ENCODE results near the gene SLC17A7. TPM values are rescaled to one million over a fixed set of nuclear protein-coding genes. Genes with fewer than 3 reads are reported as not detected.

SLC17A7 gene
- total and polyA plus RNA-seq, 2 of the 8 experiments (the other 6 are each of a cell fraction or from before 2014, with no cell fraction given) = 2.7 to 3.0 TPM

- TF ChIP-seq, protein P1, sequence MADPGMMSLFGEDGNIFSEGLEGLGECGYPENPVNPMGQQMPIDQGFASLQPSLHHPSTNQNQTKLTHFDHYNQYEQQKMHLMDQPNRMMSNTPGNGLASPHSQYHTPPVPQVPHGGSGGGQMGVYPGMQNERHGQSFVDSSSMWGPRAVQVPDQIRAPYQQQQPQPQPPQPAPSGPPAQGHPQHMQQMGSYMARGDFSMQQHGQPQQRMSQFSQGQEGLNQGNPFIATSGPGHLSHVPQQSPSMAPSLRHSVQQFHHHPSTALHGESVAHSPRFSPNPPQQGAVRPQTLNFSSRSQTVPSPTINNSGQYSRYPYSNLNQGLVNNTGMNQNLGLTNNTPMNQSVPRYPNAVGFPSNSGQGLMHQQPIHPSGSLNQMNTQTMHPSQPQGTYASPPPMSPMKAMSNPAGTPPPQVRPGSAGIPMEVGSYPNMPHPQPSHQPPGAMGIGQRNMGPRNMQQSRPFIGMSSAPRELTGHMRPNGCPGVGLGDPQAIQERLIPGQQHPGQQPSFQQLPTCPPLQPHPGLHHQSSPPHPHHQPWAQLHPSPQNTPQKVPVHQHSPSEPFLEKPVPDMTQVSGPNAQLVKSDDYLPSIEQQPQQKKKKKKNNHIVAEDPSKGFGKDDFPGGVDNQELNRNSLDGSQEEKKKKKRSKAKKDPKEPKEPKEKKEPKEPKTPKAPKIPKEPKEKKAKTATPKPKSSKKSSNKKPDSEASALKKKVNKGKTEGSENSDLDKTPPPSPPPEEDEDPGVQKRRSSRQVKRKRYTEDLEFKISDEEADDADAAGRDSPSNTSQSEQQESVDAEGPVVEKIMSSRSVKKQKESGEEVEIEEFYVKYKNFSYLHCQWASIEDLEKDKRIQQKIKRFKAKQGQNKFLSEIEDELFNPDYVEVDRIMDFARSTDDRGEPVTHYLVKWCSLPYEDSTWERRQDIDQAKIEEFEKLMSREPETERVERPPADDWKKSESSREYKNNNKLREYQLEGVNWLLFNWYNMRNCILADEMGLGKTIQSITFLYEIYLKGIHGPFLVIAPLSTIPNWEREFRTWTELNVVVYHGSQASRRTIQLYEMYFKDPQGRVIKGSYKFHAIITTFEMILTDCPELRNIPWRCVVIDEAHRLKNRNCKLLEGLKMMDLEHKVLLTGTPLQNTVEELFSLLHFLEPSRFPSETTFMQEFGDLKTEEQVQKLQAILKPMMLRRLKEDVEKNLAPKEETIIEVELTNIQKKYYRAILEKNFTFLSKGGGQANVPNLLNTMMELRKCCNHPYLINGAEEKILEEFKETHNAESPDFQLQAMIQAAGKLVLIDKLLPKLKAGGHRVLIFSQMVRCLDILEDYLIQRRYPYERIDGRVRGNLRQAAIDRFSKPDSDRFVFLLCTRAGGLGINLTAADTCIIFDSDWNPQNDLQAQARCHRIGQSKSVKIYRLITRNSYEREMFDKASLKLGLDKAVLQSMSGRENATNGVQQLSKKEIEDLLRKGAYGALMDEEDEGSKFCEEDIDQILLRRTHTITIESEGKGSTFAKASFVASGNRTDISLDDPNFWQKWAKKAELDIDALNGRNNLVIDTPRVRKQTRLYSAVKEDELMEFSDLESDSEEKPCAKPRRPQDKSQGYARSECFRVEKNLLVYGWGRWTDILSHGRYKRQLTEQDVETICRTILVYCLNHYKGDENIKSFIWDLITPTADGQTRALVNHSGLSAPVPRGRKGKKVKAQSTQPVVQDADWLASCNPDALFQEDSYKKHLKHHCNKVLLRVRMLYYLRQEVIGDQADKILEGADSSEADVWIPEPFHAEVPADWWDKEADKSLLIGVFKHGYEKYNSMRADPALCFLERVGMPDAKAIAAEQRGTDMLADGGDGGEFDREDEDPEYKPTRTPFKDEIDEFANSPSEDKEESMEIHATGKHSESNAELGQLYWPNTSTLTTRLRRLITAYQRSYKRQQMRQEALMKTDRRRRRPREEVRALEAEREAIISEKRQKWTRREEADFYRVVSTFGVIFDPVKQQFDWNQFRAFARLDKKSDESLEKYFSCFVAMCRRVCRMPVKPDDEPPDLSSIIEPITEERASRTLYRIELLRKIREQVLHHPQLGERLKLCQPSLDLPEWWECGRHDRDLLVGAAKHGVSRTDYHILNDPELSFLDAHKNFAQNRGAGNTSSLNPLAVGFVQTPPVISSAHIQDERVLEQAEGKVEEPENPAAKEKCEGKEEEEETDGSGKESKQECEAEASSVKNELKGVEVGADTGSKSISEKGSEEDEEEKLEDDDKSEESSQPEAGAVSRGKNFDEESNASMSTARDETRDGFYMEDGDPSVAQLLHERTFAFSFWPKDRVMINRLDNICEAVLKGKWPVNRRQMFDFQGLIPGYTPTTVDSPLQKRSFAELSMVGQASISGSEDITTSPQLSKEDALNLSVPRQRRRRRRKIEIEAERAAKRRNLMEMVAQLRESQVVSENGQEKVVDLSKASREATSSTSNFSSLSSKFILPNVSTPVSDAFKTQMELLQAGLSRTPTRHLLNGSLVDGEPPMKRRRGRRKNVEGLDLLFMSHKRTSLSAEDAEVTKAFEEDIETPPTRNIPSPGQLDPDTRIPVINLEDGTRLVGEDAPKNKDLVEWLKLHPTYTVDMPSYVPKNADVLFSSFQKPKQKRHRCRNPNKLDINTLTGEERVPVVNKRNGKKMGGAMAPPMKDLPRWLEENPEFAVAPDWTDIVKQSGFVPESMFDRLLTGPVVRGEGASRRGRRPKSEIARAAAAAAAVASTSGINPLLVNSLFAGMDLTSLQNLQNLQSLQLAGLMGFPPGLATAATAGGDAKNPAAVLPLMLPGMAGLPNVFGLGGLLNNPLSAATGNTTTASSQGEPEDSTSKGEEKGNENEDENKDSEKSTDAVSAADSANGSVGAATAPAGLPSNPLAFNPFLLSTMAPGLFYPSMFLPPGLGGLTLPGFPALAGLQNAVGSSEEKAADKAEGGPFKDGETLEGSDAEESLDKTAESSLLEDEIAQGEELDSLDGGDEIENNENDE (IDR thresholded peaks at IDR 0.05; ENCODE audit: insufficient replicate concordance, low read length) = no peak
- TF ChIP-seq CHD2 (IDR thresholded peaks at IDR 0.05; ENCODE audit: low read length) (no peak), EGR1 (IDR thresholded peaks at IDR 0.05; ENCODE audit: borderline replicate concordance, low read depth, low read length) (no peak), SIX5 (IDR thresholded peaks at IDR 0.05; ENCODE audit: low read depth, low read length) (no peak), RNF2 (IDR thresholded peaks at IDR 0.05; ENCODE audit: borderline replicate concordance, low read depth, low read length, missing control alignments, poor library complexity, severe bottlenecking) (no peak), SP1 (IDR thresholded peaks at IDR 0.05; ENCODE audit: low read depth, low read length) (no peak), BRCA1 (IDR thresholded peaks at IDR 0.05; ENCODE audit: low read depth, low read length) (no peak), ATF3 (IDR thresholded peaks at IDR 0.05; ENCODE audit: insufficient read depth, low read depth, low read length) (no peak), JUND (IDR thresholded peaks at IDR 0.05; ENCODE audit: low read length) (no peak), POLR2AphosphoS5 (IDR thresholded peaks at IDR 0.05; ENCODE audit: low read depth, low read length) (no peak), MAFK (IDR thresholded peaks at IDR 0.05; ENCODE audit: low read depth, low read length) (no peak), POU5F1 (IDR thresholded peaks at IDR 0.05; ENCODE audit: low read depth, low read length) (no peak)
Measured at GRCh38 chr19:49427339-49427738, 14.0 kb downstream of the SLC17A7 start (continued).
